H1 (cell line): Measurements from ENCODE around the gene CUL9. TPM values are rescaled to one million over a fixed set of nuclear protein-coding genes. Genes with fewer than 3 reads are reported as not detected.

Source experiments
- BRCA1 ChIP-seq: IDR thresholded peaks from 2 replicates; pipeline ENCODE4 v1.6.1; 2012; ENCODE audit warnings: low read depth, low read length, improper control_type of control experiment
- KDM4A ChIP-seq: IDR thresholded peaks from one replicate; pipeline ENCODE4 v1.7.1; 2012; ENCODE audit warnings: low read depth, mild to moderate bottlenecking, moderate library complexity, low read length, inconsistent platforms; ENCODE audit not compliant: severe bottlenecking
- MAFK ChIP-seq: IDR thresholded peaks from 2 replicates; pipeline ENCODE4 v1.6.1; 2012; ENCODE audit warnings: low read depth, mild to moderate bottlenecking, improper control_type of control experiment, low read length
- POU5F1 ChIP-seq: IDR thresholded peaks from 2 replicates; pipeline ENCODE4 v1.6.1; 2011; ENCODE audit warnings: low read depth, mild to moderate bottlenecking, low read length, moderate library complexity
- ZNF274 ChIP-seq: IDR thresholded peaks from 2 replicates; pipeline ENCODE4 v1.7.0; 2012; ENCODE audit warnings: low read length, borderline replicate concordance; ENCODE audit errors: extremely low read depth
- polyA plus RNA-seq, 7 experiments: library from polyadenylated mRNA; depleted of rRNA in 3 of 7; stranded (reverse) in 5 of 7; unstranded in 2 of 7; fragments of >200 nt in 5 of 7; fragments of 200-250 nt in 2 of 7; gene quantifications; 1 replicate in 5 of 7; 2 replicates in 1 of 7; 4 replicates in 1 of 7; pipeline versions ENCODE4 v1.2.1 to v1.2.3, GENCODE V29; 2011 to 2013; ENCODE audit warnings: missing spikeins in 2 of 7, mixed read lengths in 2 of 7
- total RNA-seq: library from RNA; stranded (reverse); fragmentation: NEBNext Ultra II Directional; extraction: Animal tissue kit (Norgen Biotek cat#: 25700); gene quantifications from 2 replicates; pipeline ENCODE4 v1.2.1, GENCODE V29; 2021

CUL9 gene
- total and polyA plus RNA-seq, 2 of the 8 experiments (the other 6 are each of a cell fraction or from before 2014, with no cell fraction given) = 7.7 to 9.8 TPM

DNA sequence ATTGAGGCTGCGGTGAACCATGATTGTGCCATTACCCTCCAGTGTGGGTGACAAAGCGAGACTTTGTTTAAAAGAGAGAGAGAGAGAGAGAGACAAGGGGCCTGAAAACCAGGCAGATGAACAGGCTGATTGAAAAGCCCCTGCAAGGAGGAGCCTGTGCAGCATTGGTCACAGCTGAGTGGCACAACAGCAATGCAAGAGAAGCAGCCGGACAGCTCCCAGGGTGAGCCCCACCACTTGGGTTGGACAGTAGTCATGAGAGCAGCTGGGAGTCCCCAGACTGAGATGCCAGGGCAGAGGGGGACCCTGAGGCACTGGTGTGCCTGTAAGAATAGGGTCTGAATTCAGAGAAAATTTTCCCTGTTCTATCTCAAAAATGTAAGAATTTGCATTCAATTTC is 37.1 kb downstream of the CUL9 start (continued):
- TF ChIP-seq POU5F1 = no peak
- TF ChIP-seq ZNF274 = no peak
- TF ChIP-seq BRCA1 = no peak
- no peak for TF ChIP-seq MAFK
- TF ChIP-seq KDM4A = no peak
